GM12892 (cell line): ENCODE results near the gene NEK6.

ENCODE experiments used
- POLR2A ChIP-seq: IDR thresholded peaks from 2 replicates; pipeline ENCODE4 v1.6.1; 2011; ENCODE audit warnings: low read depth, low read length, control low read depth
- POLR2AphosphoS5 ChIP-seq: IDR thresholded peaks from 2 replicates; pipeline ENCODE4 v1.6.1; 2011; ENCODE audit warnings: low read depth, low read length, control low read depth
- TAF1 ChIP-seq: IDR thresholded peaks from 2 replicates; pipeline ENCODE4 v1.6.1; 2011; ENCODE audit warnings: low read depth, mild to moderate bottlenecking, control low read depth, low read length, borderline replicate concordance

- 0 out of 2 replicates have a peak, but pooled peaks have one; percentile 54 for TF ChIP-seq POLR2AphosphoS5
- peak; percentile 55; the same call in 1 of the 2 replicates for TF ChIP-seq POLR2A
- TF ChIP-seq TAF1: no peak
These were observed 6.2 kb downstream of the NEK6 start for GRCh38 chr9:124263800-124264426.
